ENCODE data around the gene SERPINA3. TPM values are rescaled to one million over a fixed set of nuclear protein-coding genes. Genes with fewer than 3 reads are reported as not detected.

SERPINA3 gene
- total and polyA plus RNA-seq, 10 of the 15 experiments (the other 5 are each of a cell fraction or from before 2014, with no cell fraction given): 2.2 TPM; not detected in 9

- Histone ChIP-seq H3K9ac (ENCODE audit: control insufficient read depth, insufficient read depth, low read length) (no peak overlapping the region), H3K9me3 (replicated peaks; ENCODE audit: control insufficient read depth, insufficient read depth, low read length) (no peaks in the 10 kb centered on the region), H3K36me3 (ENCODE audit: control insufficient read depth in 2 of 2, insufficient read depth in 2 of 2, low read length in 1 of 2) (no peaks in the 10 kb centered on the region), H3K4me1 (ENCODE audit: control insufficient read depth, insufficient read depth, low read length) (no peaks in the 10 kb centered on the region), H3K4me2 (ENCODE audit: control insufficient read depth, insufficient read depth) (no peak overlapping the region), H2AFZ (ENCODE audit: control insufficient read depth, low read depth, low read length) (no peak overlapping the region), H3K79me2 (ENCODE audit: control insufficient read depth, insufficient read depth, low read length) (no peaks in the 10 kb centered on the region), H3K27me3 (replicated peaks in 1 of 2; ENCODE audit: control insufficient read depth in 2 of 2, insufficient read depth in 2 of 2, low read length in 1 of 2) (no peaks in the 10 kb centered on the region; a peak in 1 of 4 replicates), H3K4me3 (no peak overlapping the region), H4K20me1 (ENCODE audit: control insufficient read depth, insufficient read depth) (no peaks in the 10 kb centered on the region), H3K27ac (ENCODE audit: control insufficient read depth, insufficient read depth) (no peak overlapping the region)
- TF ChIP-seq ZNF384 (IDR thresholded peaks at IDR 0.05; ENCODE audit: borderline replicate concordance, low read depth, low read length) (no peak), IRF4 (IDR thresholded peaks at IDR 0.05; ENCODE audit: low read depth, low read length) (no peak), BCL11A (IDR thresholded peaks at IDR 0.05; ENCODE audit: low read depth, low read length) (no peak), HDAC6 (IDR thresholded peaks at IDR 0.05; ENCODE audit: unreplicated experiment) (no peak), ZBTB33 (IDR thresholded peaks at IDR 0.05) (no peak), GABPA (IDR thresholded peaks at IDR 0.05; ENCODE audit: low read depth) (no peak), CHD1 (IDR thresholded peaks at IDR 0.05; ENCODE audit: low read depth, low read length) (no peak), MAX (IDR thresholded peaks at IDR 0.05; ENCODE audit: low read depth, low read length) (no peak)
- DNase-seq (ENCODE audit: low read depth, low spot score): no peak
- WGBS (ENCODE audit: insufficient coverage, insufficient replicate concordance, low lambda C conversion rate, missing lambda C conversion rate): 29% methylated on average over 8 of the region's 8 CpGs
- ATAC-seq: no peak
- no peak for FAIRE-seq
- CTCF ChIA-PET: no interaction called here
- RAD21 ChIA-PET (ENCODE audit: unreplicated experiment): no interaction called here
- intact Hi-C loops (cut with micrococcal nuclease; ENCODE audit: unreplicated experiment): no loop called here
- BruUV-seq (replicated peaks): no TSS peak
- SMC1A ChIA-PET (ENCODE audit: uncharacterized antibody, unreplicated experiment): no interaction called here
- POLR2A ChIA-PET: no interaction called here
- in situ Hi-C loops (cut with MboI): no loop called here
Observed at GRCh38 chr14:94591871-94592270, 20.3 kb upstream of the SERPINA3 start.

Data from GM12878 (cell line).